ENCODE measurements around the gene TPMT.
"Not testable (repeated sequence)": the region's sequence is repeated elsewhere in the genome, so short reads cannot be mapped to it uniquely, and the experiment has no call there.

TPMT gene

GRCh38 chr6:18154507-18155149 lies at the start of gene TPMT:
Gene TPMT (minus strand): TSS chr6:18155077. CDS start chr6:18149127, 5,950 bp downstream.
- no peak for DNase-seq

GRCh38 chr6:18203786-18204185 lies 48.9 kb upstream of the TPMT start:
- DNase-seq: no peak

GRCh38 chr6:18192026-18192425 lies 37.1 kb upstream of the TPMT start:
- no peak for DNase-seq

DNA sequence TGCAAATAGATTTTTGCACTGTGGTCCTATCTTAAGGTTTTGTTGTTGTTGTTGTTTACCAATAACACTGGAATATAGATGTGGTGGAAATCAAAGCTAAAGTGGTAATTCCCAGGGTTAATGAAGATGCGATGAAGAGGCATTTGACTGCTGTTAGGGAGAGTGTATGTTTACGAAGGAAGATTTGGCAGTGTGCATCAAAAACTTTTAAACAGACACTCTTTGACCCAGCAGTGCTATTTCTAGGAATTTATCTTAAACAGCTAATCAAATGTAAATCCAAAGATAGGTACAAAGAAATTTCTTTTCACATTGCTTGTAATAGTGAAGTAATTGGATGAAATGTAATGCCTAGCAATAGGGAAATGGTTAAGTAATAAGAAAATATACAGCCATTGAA lies 34.3 kb upstream of the TPMT start:
- no peak for DNase-seq

DNA sequence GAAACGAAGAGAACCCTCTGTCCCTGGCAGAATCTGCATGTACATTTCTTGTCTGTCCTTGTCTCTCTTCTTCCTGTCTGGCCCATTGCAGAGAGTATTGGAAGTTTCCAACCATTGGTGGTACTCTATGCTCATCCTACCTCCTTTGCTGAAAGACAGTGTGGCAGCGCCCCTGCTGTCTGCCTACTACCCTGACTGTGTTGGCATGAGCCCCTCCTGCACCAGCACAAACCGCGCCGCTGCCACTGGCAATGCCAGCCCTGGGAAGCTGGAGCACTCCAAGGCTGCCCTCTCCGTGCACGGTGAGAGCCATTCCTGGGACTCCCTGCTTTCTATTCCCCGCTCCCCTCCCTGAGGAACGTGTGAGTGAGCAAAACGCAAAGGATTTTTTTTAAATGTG lies 32.8 kb upstream of the TPMT start:
- no peak for DNase-seq

GRCh38 chr6:18186540-18187250 lies 31.8 kb upstream of the TPMT start:
- no peak for DNase-seq

DNA sequence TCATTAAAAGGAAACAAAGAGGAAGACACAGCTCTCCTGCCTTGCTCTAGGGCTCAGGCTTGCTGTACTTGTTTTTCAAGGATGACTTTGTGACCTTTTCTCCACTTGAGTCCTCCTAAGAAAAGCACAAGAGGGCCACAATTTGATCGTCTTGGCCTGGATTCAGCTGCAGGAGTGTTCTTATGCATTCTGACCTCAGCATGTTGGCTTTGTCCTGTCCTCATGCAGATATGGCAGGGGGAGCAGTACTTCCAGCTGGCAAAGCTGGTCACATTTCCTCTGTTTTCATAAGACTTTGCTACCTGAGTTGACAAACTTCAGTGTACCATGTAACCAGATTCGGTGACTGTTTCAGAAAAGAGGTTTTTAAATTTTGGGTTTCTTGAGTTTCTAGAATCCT lies 31.2 kb upstream of the TPMT start:
- no peak for DNase-seq

- DNase-seq: no peak
These were observed 30.7 kb upstream of the TPMT start for GRCh38 chr6:18185624-18186023.

DNA sequence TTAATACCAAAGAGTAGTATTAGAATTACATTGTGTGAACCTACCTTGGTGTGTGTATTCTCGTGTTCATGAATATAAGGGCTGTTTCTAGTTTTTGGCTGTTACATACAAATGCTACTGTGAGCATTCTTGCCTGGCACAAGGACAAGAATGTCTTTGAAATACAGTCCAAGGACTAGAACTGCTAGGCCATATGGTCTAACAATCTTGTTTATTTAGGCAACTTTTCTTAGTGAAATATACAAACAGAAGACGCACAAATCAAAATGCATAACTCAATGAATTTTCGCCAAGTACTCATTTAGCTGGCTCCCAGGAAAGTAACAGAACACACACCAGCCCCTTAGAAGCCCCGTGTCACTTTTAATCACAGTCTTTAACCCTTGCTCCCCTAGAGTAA lies 28.9 kb upstream of the TPMT start:
- DNase-seq: no peak

GRCh38 chr6:18182568-18182967 lies 27.7 kb upstream of the TPMT start:
- DNase-seq: no peak

- DNase-seq: no peak
These were observed 25.0 kb upstream of the TPMT start for GRCh38 chr6:18179770-18180356.

- no peak for DNase-seq
These were observed 24.2 kb upstream of the TPMT start for GRCh38 chr6:18178960-18179615.

GRCh38 chr6:18177286-18177965 lies 22.5 kb upstream of the TPMT start:
- no peak for DNase-seq

DNA sequence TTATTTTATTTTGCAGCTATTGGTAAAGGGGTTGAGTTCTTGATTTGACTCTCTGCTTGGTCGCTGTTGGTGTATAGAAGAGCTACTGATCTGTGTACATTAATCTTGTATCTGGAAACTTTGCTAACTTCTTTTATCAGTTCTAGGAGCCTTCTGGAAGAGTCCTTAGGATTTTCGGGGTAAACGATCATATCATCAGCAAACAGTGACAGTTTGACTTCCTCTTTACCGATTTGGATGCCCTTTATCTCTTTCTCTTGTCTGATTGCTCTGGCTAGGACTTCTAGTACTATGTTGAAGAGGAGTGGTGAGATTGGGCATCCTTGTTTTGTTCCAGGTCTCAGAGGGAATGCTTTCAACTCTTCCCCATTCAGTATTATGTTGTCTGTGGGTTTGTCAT lies 21.3 kb upstream of the TPMT start:
- not testable (repeated sequence) for DNase-seq

GRCh38 chr6:18171871-18172270 lies 17.0 kb upstream of the TPMT start:
- no peak for DNase-seq

DNA sequence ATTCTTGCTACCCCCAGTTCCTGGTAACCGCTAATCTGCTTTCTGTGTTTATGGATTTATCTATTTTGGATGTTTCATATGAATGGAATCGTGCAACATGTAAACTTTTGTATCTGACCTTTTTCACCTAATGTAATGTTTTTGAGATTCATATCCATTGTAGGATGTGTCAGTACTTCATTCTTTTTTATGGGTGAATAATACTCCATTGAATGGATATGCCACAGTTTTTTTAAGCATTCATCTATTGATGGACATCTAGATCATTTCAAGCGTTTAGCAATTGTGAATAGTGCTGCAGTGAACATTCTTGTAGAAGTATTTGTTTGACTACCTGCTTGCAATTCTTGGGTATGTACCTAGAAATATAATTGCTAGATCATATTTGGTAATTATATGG lies 13.4 kb upstream of the TPMT start:
- no peak for DNase-seq

DNA sequence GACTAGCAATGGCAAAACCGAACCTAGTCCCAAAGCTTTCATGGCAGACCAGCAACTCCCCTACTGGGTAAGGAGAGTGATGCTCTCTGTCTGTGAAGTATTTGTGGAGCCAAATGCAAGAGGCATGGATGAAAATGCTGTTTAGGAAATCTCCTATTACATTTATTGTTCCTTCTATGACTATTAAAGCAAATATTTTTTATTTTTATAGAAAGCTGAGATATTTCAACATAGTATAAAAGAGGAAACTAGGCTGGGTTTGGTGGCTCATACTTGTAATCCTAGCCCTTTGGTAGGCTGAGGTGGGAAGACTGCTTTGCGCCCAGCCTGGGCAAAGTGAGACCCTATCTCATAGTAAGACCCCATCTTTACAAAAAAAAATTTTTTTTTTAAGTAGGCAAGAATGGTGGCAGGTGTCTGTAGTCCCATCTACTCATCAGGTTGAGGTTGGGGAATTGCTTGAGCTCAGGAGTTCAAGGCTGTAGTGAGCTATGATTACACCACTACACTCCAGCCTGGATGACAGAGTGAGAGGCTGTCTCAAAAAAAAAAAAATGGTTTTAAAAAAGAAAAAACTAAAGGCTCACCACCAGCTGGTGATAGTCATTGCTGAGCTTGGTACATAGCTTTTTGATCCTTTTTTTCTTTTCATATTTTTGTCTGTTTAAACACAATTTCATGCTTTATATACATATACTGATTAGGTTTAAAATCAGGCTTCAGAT lies 11.6 kb upstream of the TPMT start:
- no peak for DNase-seq

DNA sequence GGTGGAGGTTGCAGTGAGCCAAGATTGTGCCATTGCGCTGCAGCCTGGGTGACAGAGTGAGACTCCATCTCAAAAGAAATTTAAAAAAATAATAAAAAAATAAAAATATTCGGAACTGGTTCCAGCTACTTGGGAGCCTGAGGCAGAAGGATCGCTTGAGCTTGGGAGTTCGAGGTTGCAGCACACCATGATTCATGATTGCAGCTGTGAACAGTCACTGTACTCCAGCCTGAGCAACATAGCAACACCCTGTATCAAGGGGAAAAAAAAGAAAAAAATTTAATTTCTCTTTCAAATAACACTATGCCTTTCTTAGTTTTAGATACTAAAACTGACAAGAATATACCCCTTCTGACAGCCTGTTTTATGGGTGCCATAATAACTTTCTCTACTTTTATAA lies 10.9 kb upstream of the TPMT start:
- no peak for DNase-seq

DNA sequence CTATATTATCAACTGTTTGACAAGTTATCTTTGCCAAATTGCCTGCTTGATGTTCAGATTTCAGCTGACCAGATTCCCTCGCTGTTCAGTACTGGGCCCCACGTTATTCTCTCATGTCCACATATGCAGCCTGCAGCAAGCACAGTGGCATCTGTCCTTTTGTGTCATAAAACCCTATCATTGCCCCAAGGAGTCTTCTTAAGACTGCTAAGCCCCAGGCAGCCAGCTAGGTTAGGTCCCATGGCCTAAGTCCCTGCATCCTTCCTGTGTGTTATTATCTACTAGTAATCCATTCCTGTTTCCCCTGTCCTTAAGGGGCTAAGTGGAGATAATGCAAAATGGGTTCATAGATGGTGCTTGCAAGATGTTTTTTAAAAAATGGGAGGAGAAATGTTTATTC lies 7.5 kb upstream of the TPMT start:
- no peak for DNase-seq

- DNase-seq: no peak
These were observed 6.6 kb upstream of the TPMT start for GRCh38 chr6:18161431-18161830.

DNA sequence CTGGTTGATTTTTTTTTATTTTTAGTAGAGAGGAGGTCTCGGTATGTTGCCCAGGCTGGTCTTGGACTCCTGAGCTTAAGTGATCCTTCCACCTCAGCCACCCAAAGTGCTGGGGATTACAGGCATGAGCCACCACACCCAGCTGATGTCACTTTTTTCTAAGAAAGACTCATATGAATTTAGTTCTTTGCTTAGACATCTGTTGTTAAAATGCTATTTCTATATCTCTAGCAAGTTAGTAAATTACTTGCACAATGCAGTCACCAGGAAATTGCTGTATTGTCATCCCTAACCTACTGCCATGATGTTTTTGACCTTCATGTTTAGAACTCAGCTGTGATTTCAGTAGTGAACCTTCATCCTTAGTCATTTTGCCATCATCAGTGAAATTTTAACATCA lies 6.0 kb upstream of the TPMT start:
- no peak for DNase-seq

- DNase-seq: peak; percentile 64 to 65
These were observed 1.1 kb upstream of the TPMT start for GRCh38 chr6:18155864-18156421.
